Left forelimb (tissue), 1 donor: ENCODE data around the gene SMIM26.
A peak's percentile ranks its signal among the peaks of the same experiment; 100 is the strongest.
"Not testable (repeated sequence)": the region's sequence is repeated elsewhere in the genome, so short reads cannot be mapped to it uniquely, and the experiment has no call there.

ENCODE experiments used
- DNase-seq: peaks from one replicate; pipeline ENCODE4 v3.0.0-alpha.2; 2018; ENCODE audit warnings: low spot score

Gene SMIM26

GRCh38 chr20:18566892-18567738, at the start of gene SMIM26:
Gene SMIM26, plus strand, starts transcription at chr20:18567432. Its CDS starts 47 bp downstream, at chr20:18567479.
- peak; percentile 94 for DNase-seq

GRCh38 chr20:18522066-18522465, 45.2 kb upstream of the SMIM26 start:
- not testable (repeated sequence) for DNase-seq

- DNase-seq = no peak
Observed at GRCh38 chr20:18523066-18523465, 44.2 kb upstream of the SMIM26 start.

- DNase-seq = no peak
Observed at GRCh38 chr20:18524646-18525045, 42.6 kb upstream of the SMIM26 start.

GRCh38 chr20:18526761-18527160, 40.5 kb upstream of the SMIM26 start:
- not testable (repeated sequence) for DNase-seq

GRCh38 chr20:18527339-18527738, 39.9 kb upstream of the SMIM26 start:
- no peak for DNase-seq

- DNase-seq = no peak
Observed at GRCh38 chr20:18527836-18528235, 39.4 kb upstream of the SMIM26 start.

- DNase-seq = no peak
Observed at GRCh38 chr20:18529041-18529440, 38.2 kb upstream of the SMIM26 start.

GRCh38 chr20:18532626-18533025, 34.6 kb upstream of the SMIM26 start:
- DNase-seq = no peak

GRCh38 chr20:18533491-18533890, 33.7 kb upstream of the SMIM26 start:
- no peak for DNase-seq

- no peak for DNase-seq
Observed at GRCh38 chr20:18533978-18534644, 33.1 kb upstream of the SMIM26 start.

GRCh38 chr20:18537651-18538050, 29.6 kb upstream of the SMIM26 start:
- DNase-seq = no peak

GRCh38 chr20:18541741-18542140, 25.5 kb upstream of the SMIM26 start:
- no peak for DNase-seq

- DNase-seq = no peak
Observed at GRCh38 chr20:18543216-18543615, 24.0 kb upstream of the SMIM26 start.

- DNase-seq = no peak
Observed at GRCh38 chr20:18543932-18544331, 23.3 kb upstream of the SMIM26 start.

- DNase-seq = no peak
Observed at GRCh38 chr20:18545566-18545965, 21.7 kb upstream of the SMIM26 start.

GRCh38 chr20:18548465-18548864, 18.8 kb upstream of the SMIM26 start:
- DNase-seq = no peak

GRCh38 chr20:18553746-18554145, 13.5 kb upstream of the SMIM26 start:
- DNase-seq = no peak

- no peak for DNase-seq
Observed at GRCh38 chr20:18567739-18568091, 483 bp downstream of the SMIM26 start.

- DNase-seq = no peak
Observed at GRCh38 chr20:18571009-18571408, 3.8 kb downstream of the SMIM26 start.

- DNase-seq = no peak
Observed at GRCh38 chr20:18571578-18571977, 4.3 kb downstream of the SMIM26 start.

GRCh38 chr20:18577942-18578341, 10.7 kb downstream of the SMIM26 start:
- DNase-seq = no peak

GRCh38 chr20:18578581-18578980, 11.3 kb downstream of the SMIM26 start:
- no peak for DNase-seq

GRCh38 chr20:18580012-18580411, 12.8 kb downstream of the SMIM26 start:
- DNase-seq = no peak
